HCT116 (cell line): ENCODE data around the gene LYRM1. TPM values are rescaled to one million over a fixed set of nuclear protein-coding genes. Genes with fewer than 3 reads are reported as not detected.

Source experiments
- ATAC-seq: fragments of 200-7000 bp; cut with Tn5 transposase; 2 replicates; pipeline ENCODE4 v1.9.1; 2020; ENCODE audit warnings: mild to moderate bottlenecking, moderate library complexity
- BruUV-seq: library from RNA; stranded (reverse); fragments of 400-500 nt; replicated peaks from 2 replicates; lab custom pipeline; 2021; lab: Mats Ljungman, UMichigan
- CTCF ChIA-PET: fragments of 300-600 bp; sonication (Branson Sonifier 250); formaldehyde crosslinking; loops from one replicate; lab custom pipeline; 2021; ENCODE audit warnings: antibody characterized with exemption; lab: Charles Lee
- POLR2A ChIA-PET: fragments of 300-600, 350-600 bp; sonication (Branson Sonifier 250); formaldehyde crosslinking; loops from one replicate; lab custom pipeline; 2021; ENCODE audit warnings: antibody characterized with exemption; lab: Charles Lee
- RAD21 ChIA-PET, 2 experiments: fragments of 300-600 bp; sonication (Branson Sonifier 250); formaldehyde crosslinking; loops; one replicate each; lab custom pipeline; 2023; ENCODE audit warnings: low total read pairs in 2 of 2; ENCODE audit not compliant: uncharacterized antibody in 2 of 2, unreplicated experiment in 2 of 2, low non-redundant PET in 1 of 2; lab: Charles Lee
- DNase-seq: peaks from one replicate; pipeline ENCODE4 v3.0.0-alpha.2; 2010; ENCODE audit warnings: low read depth, low spot score
- H2AFZ ChIP-seq: fragments of 200-600 bp; shearing (Covaris generic), sonication (generic); 2 replicates; pipeline ENCODE4 v1.6.1; 2017; ENCODE audit warnings: low read depth, mixed run types, mixed read lengths, antibody characterized with exemption, low read length; ENCODE audit not compliant: poor library complexity, severe bottlenecking
- H3K27ac ChIP-seq: 2 replicates; pipeline ENCODE4 v1.5.1; 2012; ENCODE audit warnings: low read depth, low read length
- H3K27me3 ChIP-seq: fragments of 200-600 bp; sonication (generic); 2 replicates; pipeline ENCODE4 v1.6.1; 2016; ENCODE audit warnings: mixed run types, low read length, mixed read lengths; ENCODE audit not compliant: insufficient read depth
- H3K36me3 ChIP-seq, 2 experiments: fragments of 200-500 bp in 1 of 2; fragments of 200-600 bp in 1 of 2; sonication (Bioruptor generic) in 1 of 2; sonication (generic) in 1 of 2; 2 replicates each; pipeline versions ENCODE4 v1.5.1 to v1.6.1; 2014 to 2016; ENCODE audit warnings: low read length in 2 of 2, inconsistent platforms in 1 of 2, mixed read lengths in 1 of 2, mixed run types in 1 of 2; ENCODE audit not compliant: insufficient read depth in 2 of 2, control insufficient read depth in 1 of 2
- H3K4me1 ChIP-seq, 2 experiments: fragments of 200-600 bp in 1 of 2; sonication (generic) in 1 of 2; 2 replicates each; pipeline versions ENCODE4 v1.5.1 to v1.6.1; 2012 to 2017; ENCODE audit warnings: low read length in 2 of 2, inconsistent platforms in 1 of 2, mild to moderate bottlenecking in 1 of 2, mixed read lengths in 1 of 2, mixed run types in 1 of 2, moderate library complexity in 1 of 2; ENCODE audit not compliant: insufficient read depth in 2 of 2, control insufficient read depth in 1 of 2
- H3K4me2 ChIP-seq: fragments of 200-600 bp; sonication (generic); 2 replicates; pipeline ENCODE4 v1.6.1; 2017; ENCODE audit warnings: mixed run types, low read length, mixed read lengths
- H3K4me3 ChIP-seq, 2 experiments: fragments of 200-600 bp in 1 of 2; sonication (generic) in 1 of 2; replicated peaks in 1 of 2; 2 replicates each; pipeline ENCODE4 v1.5.1; 2011 to 2016; ENCODE audit warnings: low read length in 2 of 2, control low read depth in 1 of 2, low read depth in 1 of 2, mild to moderate bottlenecking in 1 of 2, mixed read lengths in 1 of 2, mixed run types in 1 of 2
- H3K79me2 ChIP-seq: fragments of 200-600 bp; sonication (generic); 2 replicates; pipeline ENCODE4 v1.6.1; 2017; ENCODE audit warnings: mild to moderate bottlenecking, mixed run types, low read length, moderate library complexity, mixed read lengths; ENCODE audit not compliant: insufficient read depth
- H3K9ac ChIP-seq: fragments of 200-600 bp; sonication (generic); 2 replicates; pipeline ENCODE4 v1.6.1; 2016; ENCODE audit warnings: low read length, mixed read lengths
- H3K9me2 ChIP-seq: fragments of 200-600 bp; sonication (generic), shearing (Covaris generic); 2 replicates; pipeline ENCODE4 v1.6.1; 2017; ENCODE audit warnings: mixed run types, mild to moderate bottlenecking, moderate library complexity; ENCODE audit not compliant: insufficient read depth
- H3K9me3 ChIP-seq, 2 experiments: fragments of 200-500 bp in 1 of 2; fragments of 200-600 bp in 1 of 2; sonication (Bioruptor generic) in 1 of 2; sonication (generic) in 1 of 2; 2 replicates each; pipeline ENCODE4 v1.6.1; 2014 to 2017; ENCODE audit warnings: low read length in 2 of 2, mixed read lengths in 2 of 2, inconsistent platforms in 1 of 2, low read depth in 1 of 2, mild to moderate bottlenecking in 1 of 2, mixed run types in 1 of 2, moderate library complexity in 1 of 2; ENCODE audit not compliant: control insufficient read depth in 1 of 2, insufficient read depth in 1 of 2
- H4K20me1 ChIP-seq: fragments of 200-600 bp; sonication (generic), shearing (Covaris generic); 2 replicates; pipeline ENCODE4 v1.6.1; 2017; ENCODE audit warnings: mixed run types, mild to moderate bottlenecking, moderate library complexity; ENCODE audit not compliant: insufficient read depth
- CBX3 ChIP-seq: IDR thresholded peaks from 2 replicates; pipeline ENCODE4 v1.6.1; 2012; ENCODE audit warnings: low read depth
- CEBPB ChIP-seq: IDR thresholded peaks from 2 replicates; pipeline ENCODE4 v1.6.1; 2012; ENCODE audit warnings: low read depth
- EGR1 ChIP-seq: IDR thresholded peaks from 2 replicates; pipeline ENCODE4 v1.6.1; 2012; ENCODE audit warnings: low read depth
- EZH2phosphoT487 ChIP-seq: fragments of 200-600 bp; IDR thresholded peaks from 2 replicates; pipeline ENCODE4 v1.6.1; 2018; ENCODE audit warnings: antibody characterized with exemption, borderline replicate concordance
- FOSL1 ChIP-seq: IDR thresholded peaks from 2 replicates; pipeline ENCODE4 v1.6.1; 2012; ENCODE audit warnings: low read depth
- JUND ChIP-seq: IDR thresholded peaks from 2 replicates; pipeline ENCODE4 v1.6.1; 2012
- POLR2A ChIP-seq: IDR thresholded peaks from 2 replicates; pipeline ENCODE4 v1.7.0; 2011; ENCODE audit warnings: borderline replicate concordance; ENCODE audit not compliant: insufficient read depth, insufficient read length; ENCODE audit errors: extremely low read depth
- RAD21 ChIP-seq: IDR thresholded peaks from 2 replicates; pipeline ENCODE4 v1.6.1; 2012; ENCODE audit warnings: low read depth, mild to moderate bottlenecking
- SIN3A ChIP-seq: IDR thresholded peaks from 2 replicates; pipeline ENCODE4 v1.6.1; 2012; ENCODE audit warnings: low read depth
- YY1 ChIP-seq: IDR thresholded peaks from 2 replicates; pipeline ENCODE4 v1.6.1; 2011; ENCODE audit warnings: low read length, low read depth, moderate library complexity, mild to moderate bottlenecking; ENCODE audit not compliant: insufficient replicate concordance; ENCODE audit errors: extremely low read depth
- ZFX ChIP-seq: fragments of 450-650 bp; IDR thresholded peaks from 2 replicates; pipeline ENCODE4 v1.6.1; 2017
- ZNF274 ChIP-seq: fragments of 200-500 bp; sonication (Bioruptor generic); IDR thresholded peaks from 2 replicates; pipeline ENCODE4 v1.6.1; 2014; ENCODE audit warnings: mild to moderate bottlenecking, low read depth, low read length, inconsistent platforms
- intact Hi-C: fragments of 100-400 bp; cut with micrococcal nuclease; formaldehyde crosslinking; loops from 2 replicates; pipeline ENCODE4 v1.10.0; 2022
- total RNA-seq: library from RNA; stranded (reverse); gene quantifications from one replicate; pipeline ENCODE4 v1.2.1, GENCODE V29; 2021; ENCODE audit not compliant: unreplicated experiment
- TF ChIP-seq, protein P1 (sequence below), 3 experiments: fragments of 200-600 bp in 1 of 3; sonication (generic) in 1 of 3; IDR thresholded peaks in 2 of 3; conservative IDR thresholded peaks in 1 of 3; 2 replicates each; pipeline ENCODE4 v1.5.1; 2012 to 2017; ENCODE audit warnings: low read depth in 2 of 3, low read length in 2 of 3, antibody characterized with exemption in 1 of 3, borderline replicate concordance in 1 of 3, control low read depth in 1 of 3, mild to moderate bottlenecking in 1 of 3, mixed read lengths in 1 of 3, mixed run types in 1 of 3, moderate library complexity in 1 of 3; ENCODE audit not compliant: insufficient read depth in 1 of 3
- TF ChIP-seq, protein P2 (sequence below): IDR thresholded peaks from 2 replicates; pipeline ENCODE4 v1.6.1; 2011; ENCODE audit warnings: mild to moderate bottlenecking, low read length, moderate library complexity; ENCODE audit not compliant: insufficient replicate concordance; ENCODE audit errors: extremely low read depth
- TF ChIP-seq, protein P3 (sequence below): IDR thresholded peaks from 2 replicates; pipeline ENCODE4 v1.6.1; 2012

LYRM1 gene
- total RNA-seq, 1 experiment from 2014 or later = 26.7 TPM

DNA sequence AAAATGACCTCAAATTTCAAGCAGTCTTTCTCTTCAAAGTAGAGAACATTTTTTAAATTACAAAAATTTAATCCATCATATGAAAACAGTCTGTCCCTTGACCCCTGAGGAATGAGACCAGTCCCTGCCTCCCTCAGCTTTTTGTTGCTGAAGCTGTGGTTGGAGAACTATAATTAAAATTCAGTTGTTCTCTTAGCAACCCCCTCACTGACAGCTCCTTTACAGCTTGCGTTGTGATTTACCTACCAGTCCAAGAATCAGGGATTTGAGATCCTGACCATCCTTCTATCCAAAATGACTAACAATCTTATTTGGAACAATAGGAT lies 29.8 kb downstream of the LYRM1 start:
- ATAC-seq (no peak), DNase-seq (no peak)
- no peak overlapping the region for H3K4me3 ChIP-seq
- no peak overlapping the region for H2AFZ ChIP-seq
- no peaks in the 10 kb centered on the region for H3K79me2 ChIP-seq
- no peaks in the 10 kb centered on the region for H4K20me1 ChIP-seq
- CTCF ChIA-PET = no interaction called here
- H3K27me3 ChIP-seq = no peaks in the 10 kb centered on the region
- intact Hi-C loops = no loop called here
- peaks cover 0 to 4% of the 10 kb centered on the region in 2 experiments; a peak in 1 of 4 replicates for H3K4me1 ChIP-seq
- no peaks in the 10 kb centered on the region for H3K9me2 ChIP-seq
- H3K9me3 ChIP-seq = no peaks in the 10 kb centered on the region
- no TSS peak for BruUV-seq
- H3K27ac ChIP-seq = no peak overlapping the region
- no peak overlapping the region for H3K9ac ChIP-seq
- POLR2A ChIA-PET = no interaction called here
- no peaks in the 10 kb centered on the region for H3K36me3 ChIP-seq
- RAD21 ChIA-PET = no interaction called here
- TF ChIP-seq, protein P1, sequence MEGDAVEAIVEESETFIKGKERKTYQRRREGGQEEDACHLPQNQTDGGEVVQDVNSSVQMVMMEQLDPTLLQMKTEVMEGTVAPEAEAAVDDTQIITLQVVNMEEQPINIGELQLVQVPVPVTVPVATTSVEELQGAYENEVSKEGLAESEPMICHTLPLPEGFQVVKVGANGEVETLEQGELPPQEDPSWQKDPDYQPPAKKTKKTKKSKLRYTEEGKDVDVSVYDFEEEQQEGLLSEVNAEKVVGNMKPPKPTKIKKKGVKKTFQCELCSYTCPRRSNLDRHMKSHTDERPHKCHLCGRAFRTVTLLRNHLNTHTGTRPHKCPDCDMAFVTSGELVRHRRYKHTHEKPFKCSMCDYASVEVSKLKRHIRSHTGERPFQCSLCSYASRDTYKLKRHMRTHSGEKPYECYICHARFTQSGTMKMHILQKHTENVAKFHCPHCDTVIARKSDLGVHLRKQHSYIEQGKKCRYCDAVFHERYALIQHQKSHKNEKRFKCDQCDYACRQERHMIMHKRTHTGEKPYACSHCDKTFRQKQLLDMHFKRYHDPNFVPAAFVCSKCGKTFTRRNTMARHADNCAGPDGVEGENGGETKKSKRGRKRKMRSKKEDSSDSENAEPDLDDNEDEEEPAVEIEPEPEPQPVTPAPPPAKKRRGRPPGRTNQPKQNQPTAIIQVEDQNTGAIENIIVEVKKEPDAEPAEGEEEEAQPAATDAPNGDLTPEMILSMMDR (IDR thresholded peaks at IDR 0.05 in 2 of 3, conservative IDR thresholded peaks at IDR 0.05 in 1 of 3; ENCODE audit: borderline replicate concordance in 1 of 3, insufficient read depth in 1 of 3, low read depth in 2 of 3, low read length in 2 of 3) = no peak
- TF ChIP-seq EGR1 (no peak), ZNF274 (no peak), ZFX (no peak), RAD21 (no peak), POLR2A (no peak), YY1 (no peak), CBX3 (no peak), FOSL1 (no peak), EZH2phosphoT487 (no peak), CEBPB (no peak), JUND (no peak), SIN3A (no peak)
- TF ChIP-seq, protein P2, sequence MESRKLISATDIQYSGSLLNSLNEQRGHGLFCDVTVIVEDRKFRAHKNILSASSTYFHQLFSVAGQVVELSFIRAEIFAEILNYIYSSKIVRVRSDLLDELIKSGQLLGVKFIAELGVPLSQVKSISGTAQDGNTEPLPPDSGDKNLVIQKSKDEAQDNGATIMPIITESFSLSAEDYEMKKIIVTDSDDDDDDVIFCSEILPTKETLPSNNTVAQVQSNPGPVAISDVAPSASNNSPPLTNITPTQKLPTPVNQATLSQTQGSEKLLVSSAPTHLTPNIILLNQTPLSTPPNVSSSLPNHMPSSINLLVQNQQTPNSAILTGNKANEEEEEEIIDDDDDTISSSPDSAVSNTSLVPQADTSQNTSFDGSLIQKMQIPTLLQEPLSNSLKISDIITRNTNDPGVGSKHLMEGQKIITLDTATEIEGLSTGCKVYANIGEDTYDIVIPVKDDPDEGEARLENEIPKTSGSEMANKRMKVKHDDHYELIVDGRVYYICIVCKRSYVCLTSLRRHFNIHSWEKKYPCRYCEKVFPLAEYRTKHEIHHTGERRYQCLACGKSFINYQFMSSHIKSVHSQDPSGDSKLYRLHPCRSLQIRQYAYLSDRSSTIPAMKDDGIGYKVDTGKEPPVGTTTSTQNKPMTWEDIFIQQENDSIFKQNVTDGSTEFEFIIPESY = no peak
- TF ChIP-seq, protein P3, sequence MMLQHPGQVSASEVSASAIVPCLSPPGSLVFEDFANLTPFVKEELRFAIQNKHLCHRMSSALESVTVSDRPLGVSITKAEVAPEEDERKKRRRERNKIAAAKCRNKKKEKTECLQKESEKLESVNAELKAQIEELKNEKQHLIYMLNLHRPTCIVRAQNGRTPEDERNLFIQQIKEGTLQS = no peak
- no peak overlapping the region for H3K4me2 ChIP-seq
